T-helper 1 cell treated with Interleukin-12 subunit alpha and Interleukin-12 subunit beta and Interleukin-4 antibody, amounts not matched to agents 30 ng/mL and 1 ng/mL, for 36 hours (primary cell): Measurements from ENCODE around the gene TMEM123. TPM values are rescaled to one million over a fixed set of nuclear protein-coding genes. Genes with fewer than 3 reads are reported as not detected.

ENCODE experiments used
- intact Hi-C: fragments of 100-400 bp; cut with micrococcal nuclease; formaldehyde crosslinking; loops from one replicate; pipeline ENCODE4 v1.15.1; 2024
- total RNA-seq: library from RNA; stranded (reverse); gene quantifications from 2 replicates; pipeline ENCODE4 v1.2.3, GENCODE V29; 2022

Gene TMEM123
- total RNA-seq, 1 donor from 2014 or later, result 359 TPM

- intact Hi-C loops, result no loop called here
These were observed 19.6 kb upstream of the TMEM123 start for GRCh38 chr11:102472127-102472526.

- intact Hi-C loops, result no loop called here
These were observed 18.9 kb upstream of the TMEM123 start for GRCh38 chr11:102471474-102471873.

GRCh38 chr11:102470251-102470650 is 17.7 kb upstream of the TMEM123 start:
- intact Hi-C loops, result loop anchor here (1.0 kb wide), 1 partner anchor 8 kb away; no protein-coding TSS in a partner anchor

- intact Hi-C loops, result no loop called here
These were observed 16.7 kb upstream of the TMEM123 start for GRCh38 chr11:102469196-102469821.

GRCh38 chr11:102468616-102469195 is 16.1 kb upstream of the TMEM123 start:
- intact Hi-C loops, result no loop called here

GRCh38 chr11:102467853-102468580 is 15.5 kb upstream of the TMEM123 start:
- intact Hi-C loops, result no loop called here

- intact Hi-C loops, result no loop called here
These were observed 14.6 kb upstream of the TMEM123 start for GRCh38 chr11:102467080-102467708.

GRCh38 chr11:102465696-102466095 is 13.1 kb upstream of the TMEM123 start:
- intact Hi-C loops, result loop anchor here (1.0 kb wide), 1 partner anchor 12 kb away; no protein-coding TSS in a partner anchor

- intact Hi-C loops, result loop anchor here (1.0 kb wide), 1 partner anchor 12 kb away; no protein-coding TSS in a partner anchor
These were observed 12.4 kb upstream of the TMEM123 start for GRCh38 chr11:102464859-102465500.

- intact Hi-C loops, result no loop called here
These were observed 11.5 kb upstream of the TMEM123 start for GRCh38 chr11:102464037-102464436.

- intact Hi-C loops, result no loop called here
These were observed 10.0 kb upstream of the TMEM123 start for GRCh38 chr11:102462610-102463009.

GRCh38 chr11:102459393-102459792 is 6.8 kb upstream of the TMEM123 start:
- intact Hi-C loops, result no loop called here

GRCh38 chr11:102458548-102458947 is 6.0 kb upstream of the TMEM123 start:
- intact Hi-C loops, result no loop called here

GRCh38 chr11:102457865-102458264 is 5.3 kb upstream of the TMEM123 start:
- intact Hi-C loops, result no loop called here

GRCh38 chr11:102457056-102457677 is 4.6 kb upstream of the TMEM123 start:
- intact Hi-C loops, result no loop called here

GRCh38 chr11:102456381-102456780 is 3.8 kb upstream of the TMEM123 start:
- intact Hi-C loops, result no loop called here

GRCh38 chr11:102453921-102454320 is 1.4 kb upstream of the TMEM123 start:
- intact Hi-C loops, result loop anchor here (1.0 to 5.0 kb wide), 7 partner anchors 11 to 655 kb away; partner anchors contain the start of genes CEP126 and DYNC2H1

GRCh38 chr11:102453302-102453695 is 734 bp upstream of the TMEM123 start:
- intact Hi-C loops, result loop anchor here (1.0 to 5.0 kb wide), 7 partner anchors 12 to 656 kb away; partner anchors contain the start of genes CEP126 and DYNC2H1

- intact Hi-C loops, result loop anchor here (1.0 to 5.0 kb wide), 10 partner anchors 15 to 657 kb away; partner anchors contain the start of genes BIRC2, BIRC3, CEP126 and DYNC2H1
These were observed 694 bp downstream of the TMEM123 start for GRCh38 chr11:102451681-102452460.
